ENCODE data around the gene WARS2.
"Not testable (repeated sequence)": the region's sequence is repeated elsewhere in the genome, so short reads cannot be mapped to it uniquely, and the experiment has no call there.

Gene WARS2

GRCh38 chr1:119159111-119159510 is 18.7 kb upstream of the WARS2 start:
- no peaks in the 10 kb centered on the region for H3K79me2 ChIP-seq (ENCODE audit: insufficient read depth, low read length)
- H3K4me3 ChIP-seq (ENCODE audit: low read depth, low read length, poor library complexity, severe bottlenecking): no peak overlapping the region
- H3K9ac ChIP-seq (ENCODE audit: low read length): no peak overlapping the region
- H3K36me3 ChIP-seq (ENCODE audit: insufficient read depth, low read length): peaks cover 18% of the 10 kb centered on the region
- TF ChIP-seq EZH2 (IDR thresholded peaks at IDR 0.05; ENCODE audit: borderline replicate concordance, low read length): no peak
- TF ChIP-seq CTCF (IDR thresholded peaks at IDR 0.05; ENCODE audit: low read length): no peak
- no peaks in the 10 kb centered on the region for H3K9me2 ChIP-seq (ENCODE audit: low read depth, low read length)
- no peaks in the 10 kb centered on the region for H3K9me3 ChIP-seq (ENCODE audit: low read length)
- H4K20me1 ChIP-seq (ENCODE audit: insufficient read depth, low read length): no peaks in the 10 kb centered on the region
- H3F3A ChIP-seq (ENCODE audit: insufficient read depth, low read length): no peaks in the 10 kb centered on the region
- no peak overlapping the region for H2AFZ ChIP-seq (ENCODE audit: low read length)
- no peak overlapping the region for H3K27ac ChIP-seq (ENCODE audit: low read depth, low read length, poor library complexity, severe bottlenecking)
- no peaks in the 10 kb centered on the region for H3K4me1 ChIP-seq (ENCODE audit: insufficient read depth, low read length, severe bottlenecking)
- no peaks in the 10 kb centered on the region for H3K27me3 ChIP-seq (ENCODE audit: insufficient read depth, low read length)
- no peak overlapping the region for H3K4me2 ChIP-seq (ENCODE audit: low read length)

- H3F3A ChIP-seq (ENCODE audit: insufficient read depth, low read length); H3K9me2 ChIP-seq (ENCODE audit: low read depth, low read length); H3K79me2 ChIP-seq (ENCODE audit: insufficient read depth, low read length); H2AFZ ChIP-seq (ENCODE audit: low read length); H3K4me3 ChIP-seq (ENCODE audit: low read depth, low read length, poor library complexity, severe bottlenecking); H3K4me1 ChIP-seq (ENCODE audit: insufficient read depth, low read length, severe bottlenecking); H4K20me1 ChIP-seq (ENCODE audit: insufficient read depth, low read length); H3K4me2 ChIP-seq (ENCODE audit: low read length); H3K9me3 ChIP-seq (ENCODE audit: low read length); H3K27ac ChIP-seq (ENCODE audit: low read depth, low read length, poor library complexity, severe bottlenecking); H3K27me3 ChIP-seq (ENCODE audit: insufficient read depth, low read length); H3K9ac ChIP-seq (ENCODE audit: low read length): not testable (repeated sequence)
- peaks cover 18% of the 10 kb centered on the region for H3K36me3 ChIP-seq (ENCODE audit: insufficient read depth, low read length)
These were observed 16.3 kb upstream of the WARS2 start for GRCh38 chr1:119156761-119157160.

- not testable (repeated sequence) for H4K20me1 ChIP-seq (ENCODE audit: insufficient read depth, low read length); H3K4me2 ChIP-seq (ENCODE audit: low read length); H3K4me1 ChIP-seq (ENCODE audit: insufficient read depth, low read length, severe bottlenecking); H2AFZ ChIP-seq (ENCODE audit: low read length); H3K79me2 ChIP-seq (ENCODE audit: insufficient read depth, low read length); H3F3A ChIP-seq (ENCODE audit: insufficient read depth, low read length); H3K9me2 ChIP-seq (ENCODE audit: low read depth, low read length); H3K27ac ChIP-seq (ENCODE audit: low read depth, low read length, poor library complexity, severe bottlenecking); H3K9me3 ChIP-seq (ENCODE audit: low read length); H3K4me3 ChIP-seq (ENCODE audit: low read depth, low read length, poor library complexity, severe bottlenecking); H3K27me3 ChIP-seq (ENCODE audit: insufficient read depth, low read length); H3K9ac ChIP-seq (ENCODE audit: low read length)
- peaks cover 18% of the 10 kb centered on the region for H3K36me3 ChIP-seq (ENCODE audit: insufficient read depth, low read length)
These were observed 14.6 kb upstream of the WARS2 start for GRCh38 chr1:119155069-119155468.

GRCh38 chr1:119150150-119150549 is 9.7 kb upstream of the WARS2 start:
- H3K4me3 ChIP-seq (ENCODE audit: low read depth, low read length, poor library complexity, severe bottlenecking): no peak overlapping the region
- TF ChIP-seq EZH2 (IDR thresholded peaks at IDR 0.05; ENCODE audit: borderline replicate concordance, low read length) (no peak), CTCF (IDR thresholded peaks at IDR 0.05; ENCODE audit: low read length) (no peak)
- no peaks in the 10 kb centered on the region for H3K79me2 ChIP-seq (ENCODE audit: insufficient read depth, low read length)
- H3K4me1 ChIP-seq (ENCODE audit: insufficient read depth, low read length, severe bottlenecking): no peaks in the 10 kb centered on the region
- no peaks in the 10 kb centered on the region for H3K9me2 ChIP-seq (ENCODE audit: low read depth, low read length)
- H3K27ac ChIP-seq (ENCODE audit: low read depth, low read length, poor library complexity, severe bottlenecking): no peak overlapping the region
- H3K4me2 ChIP-seq (ENCODE audit: low read length): no peak overlapping the region
- no peak overlapping the region for H2AFZ ChIP-seq (ENCODE audit: low read length)
- H4K20me1 ChIP-seq (ENCODE audit: insufficient read depth, low read length): no peaks in the 10 kb centered on the region
- no peaks in the 10 kb centered on the region for H3K27me3 ChIP-seq (ENCODE audit: insufficient read depth, low read length)
- no peak overlapping the region for H3K9ac ChIP-seq (ENCODE audit: low read length)
- no peaks in the 10 kb centered on the region for H3K9me3 ChIP-seq (ENCODE audit: low read length)
- H3F3A ChIP-seq (ENCODE audit: insufficient read depth, low read length): no peaks in the 10 kb centered on the region
- H3K36me3 ChIP-seq (ENCODE audit: insufficient read depth, low read length): no peaks in the 10 kb centered on the region

Data from OCI-LY1 (cell line).